ENCODE measurements around the gene CALD1.

DNA sequence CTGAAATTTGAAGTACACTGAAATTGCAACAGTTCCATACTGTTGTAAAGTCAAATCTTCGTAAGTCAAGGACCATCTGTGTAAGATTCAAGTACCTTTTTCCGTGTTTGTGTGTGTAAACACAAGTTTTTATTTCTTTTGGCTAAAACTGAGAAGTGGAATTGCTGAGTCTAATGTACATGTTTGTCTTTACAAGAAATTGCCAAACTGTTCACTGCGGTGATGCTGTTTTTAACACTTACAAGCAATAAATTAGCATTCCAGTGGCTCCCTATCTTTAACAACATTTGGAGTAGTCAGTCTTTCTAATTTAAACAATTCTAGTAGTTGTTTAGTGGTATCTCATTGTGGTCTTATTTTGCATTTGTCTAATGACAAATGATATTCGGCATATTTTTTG lies 23.3 kb downstream of the CALD1 start:
- no peak for TF ChIP-seq POLR2AphosphoS5 (IDR thresholded peaks at IDR 0.05; ENCODE audit: low read depth, low read length)
- no peak for TF ChIP-seq POLR2A (IDR thresholded peaks at IDR 0.05; ENCODE audit: low read depth, low read length)
- no peak for TF ChIP-seq TAF1 (IDR thresholded peaks at IDR 0.05; ENCODE audit: low read depth, low read length)
- no peak for TF ChIP-seq PAX5 (IDR thresholded peaks at IDR 0.05; ENCODE audit: insufficient read depth, low read length, severe bottlenecking)
- no peak for TF ChIP-seq SPI1 (IDR thresholded peaks at IDR 0.05; ENCODE audit: low read depth, low read length)
- no peak for TF ChIP-seq POU2F2 (IDR thresholded peaks at IDR 0.05; ENCODE audit: low read depth, low read length)

Measured in GM12891 (cell line).